ENCODE data around the gene FBXO47. TPM values are rescaled to one million over a fixed set of nuclear protein-coding genes. Genes with fewer than 3 reads are reported as not detected.

FBXO47 gene
- total and polyA plus RNA-seq, 9 of the 15 experiments (the other 6 are each of a cell fraction or from before 2014, with no cell fraction given): not detected

DNA sequence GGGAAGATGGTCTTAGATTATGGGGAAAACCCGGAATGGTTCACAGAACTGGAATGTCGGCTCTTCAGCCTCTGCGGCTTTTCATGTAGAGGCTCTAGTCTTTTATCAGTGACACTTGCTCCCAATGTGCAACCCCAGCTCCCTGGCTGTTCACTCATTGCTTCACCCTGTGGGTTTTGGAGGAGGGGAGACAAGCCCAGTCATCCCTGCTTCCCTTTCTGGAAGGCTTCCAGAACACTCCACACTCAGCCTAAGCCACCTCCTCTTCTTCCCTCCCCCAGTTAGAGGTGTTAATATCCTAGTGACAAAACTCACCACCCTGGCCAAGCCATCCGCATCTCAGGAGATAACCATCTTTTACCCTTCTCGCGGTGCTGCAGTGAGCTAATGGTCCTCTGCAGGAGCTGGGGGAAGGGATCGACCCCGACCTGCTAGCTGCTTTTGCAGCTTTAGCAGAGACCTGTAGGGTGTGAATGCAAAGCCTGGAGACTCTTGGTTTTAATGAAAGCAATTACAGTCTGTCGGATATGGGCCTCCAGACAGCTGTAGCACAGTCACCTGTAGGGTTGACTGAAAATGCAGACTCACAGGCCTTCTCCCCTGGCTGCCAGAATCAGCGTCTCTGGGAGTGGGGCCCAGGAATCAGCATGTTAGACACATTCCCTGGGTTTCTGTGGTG, 66.1 kb downstream of the FBXO47 start:
- in situ Hi-C loops (cut with MboI) (no loop called here), intact Hi-C loops (cut with micrococcal nuclease) (loop anchor here (2.0 kb wide), 1 partner anchor 32 kb away; no protein-coding TSS in a partner anchor)
- H3K9ac ChIP-seq (ENCODE audit: insufficient read depth in 1 of 2, low read depth in 2 of 2, low read length in 2 of 2): peak overlapping the region; percentile 13 to 48; a peak in 1 of 4 replicates
- H4K20me1 ChIP-seq (replicated peaks; ENCODE audit: control insufficient read depth, insufficient read depth, low read length): peaks cover 18% of the 10 kb centered on the region
- H3K9me3 ChIP-seq (replicated peaks; ENCODE audit: control insufficient read depth, insufficient read depth, low read depth, low read length): no peaks in the 10 kb centered on the region
- ChIA-PET CTCF (ENCODE audit: low intra/inter-chr PET ratio) (no interaction called here), POLR2A (interaction anchor here (0.5 to 2.6 kb wide), 14 partner anchors 8 to 1019 kb away, joined by 3 to 9 read pairs (median 4); partner anchors contain the start of genes LASP1 and RPL23)
- H3K79me2 ChIP-seq (ENCODE audit: control insufficient read depth, insufficient read depth, low read length): peaks cover 31% of the 10 kb centered on the region
- H3K27me3 ChIP-seq (ENCODE audit: control insufficient read depth in 2 of 2, insufficient read depth in 2 of 2, low read length in 2 of 2): no peaks in the 10 kb centered on the region
- H3K36me3 ChIP-seq (ENCODE audit: control insufficient read depth, insufficient read depth, low read length): peaks cover 67% of the 10 kb centered on the region
- H3K27ac ChIP-seq (ENCODE audit: extremely low read depth, low read depth, low read length): peak overlapping the region; percentile 66; the same call in 2 of the 3 replicates
- H3K9me1 ChIP-seq (ENCODE audit: control insufficient read depth, insufficient read depth, low read length): no peaks in the 10 kb centered on the region
- no TSS peak for BruUV-seq (replicated peaks)
- peaks cover 38 to 42% of the 10 kb centered on the region in 2 experiments for H3K4me1 ChIP-seq (replicated peaks in 1 of 2; ENCODE audit: control insufficient read depth in 2 of 2, insufficient read depth in 2 of 2, low read length in 2 of 2)
- peak; percentile 71 to 90 (median 82) for DNase-seq (ENCODE audit: extremely low read depth in 1 of 4, low spot score in 3 of 4)
- H3K4me3 ChIP-seq: no peak overlapping the region
- peak; percentile 87 for ATAC-seq
- WGBS (ENCODE audit: insufficient coverage, low coverage, missing lambda C conversion rate): 3% methylated on average over 10 of the region's 10 CpGs
- no peak overlapping the region for H2AFZ ChIP-seq (ENCODE audit: low read depth, low read length)
- H3K4me2 ChIP-seq (ENCODE audit: insufficient read depth, low read length): peak overlapping the region; percentile 32; the same call in 1 of the 2 replicates
- peak; percentile 91 for FAIRE-seq
- TF ChIP-seq, protein P1, sequence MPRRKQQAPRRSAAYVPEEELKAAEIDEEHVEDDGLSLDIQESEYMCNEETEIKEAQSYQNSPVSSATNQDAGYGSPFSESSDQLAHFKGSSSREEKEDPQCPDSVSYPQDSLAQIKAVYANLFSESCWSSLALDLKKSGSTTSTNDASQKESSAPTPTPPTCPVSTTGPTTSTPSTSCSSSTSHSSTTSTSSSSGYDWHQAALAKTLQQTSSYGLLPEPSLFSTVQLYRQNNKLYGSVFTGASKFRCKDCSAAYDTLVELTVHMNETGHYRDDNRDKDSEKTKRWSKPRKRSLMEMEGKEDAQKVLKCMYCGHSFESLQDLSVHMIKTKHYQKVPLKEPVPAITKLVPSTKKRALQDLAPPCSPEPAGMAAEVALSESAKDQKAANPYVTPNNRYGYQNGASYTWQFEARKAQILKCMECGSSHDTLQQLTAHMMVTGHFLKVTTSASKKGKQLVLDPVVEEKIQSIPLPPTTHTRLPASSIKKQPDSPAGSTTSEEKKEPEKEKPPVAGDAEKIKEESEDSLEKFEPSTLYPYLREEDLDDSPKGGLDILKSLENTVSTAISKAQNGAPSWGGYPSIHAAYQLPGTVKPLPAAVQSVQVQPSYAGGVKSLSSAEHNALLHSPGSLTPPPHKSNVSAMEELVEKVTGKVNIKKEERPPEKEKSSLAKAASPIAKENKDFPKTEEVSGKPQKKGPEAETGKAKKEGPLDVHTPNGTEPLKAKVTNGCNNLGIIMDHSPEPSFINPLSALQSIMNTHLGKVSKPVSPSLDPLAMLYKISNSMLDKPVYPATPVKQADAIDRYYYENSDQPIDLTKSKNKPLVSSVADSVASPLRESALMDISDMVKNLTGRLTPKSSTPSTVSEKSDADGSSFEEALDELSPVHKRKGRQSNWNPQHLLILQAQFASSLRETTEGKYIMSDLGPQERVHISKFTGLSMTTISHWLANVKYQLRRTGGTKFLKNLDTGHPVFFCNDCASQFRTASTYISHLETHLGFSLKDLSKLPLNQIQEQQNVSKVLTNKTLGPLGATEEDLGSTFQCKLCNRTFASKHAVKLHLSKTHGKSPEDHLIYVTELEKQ (CRISPR knock-in tag; IDR thresholded peaks at IDR 0.05): no peak
- TF ChIP-seq ZNF766 (CRISPR knock-in tag; conservative IDR thresholded peaks at IDR 0.05): peak; percentile 53; the same call in 1 of the 2 replicates
- peak; percentile 23; the same call in 1 of the 2 replicates for TF ChIP-seq MAFF (IDR thresholded peaks at IDR 0.05; ENCODE audit: low read length)
- TF ChIP-seq TEAD4 (IDR thresholded peaks at IDR 0.05; ENCODE audit: low read length): peak; percentile 71; the same call in 1 of the 2 replicates
- no peak for TF ChIP-seq TEAD4 (CRISPR knock-in tag; IDR thresholded peaks at IDR 0.05; ENCODE audit: borderline replicate concordance)
- TF ChIP-seq, protein P2, sequence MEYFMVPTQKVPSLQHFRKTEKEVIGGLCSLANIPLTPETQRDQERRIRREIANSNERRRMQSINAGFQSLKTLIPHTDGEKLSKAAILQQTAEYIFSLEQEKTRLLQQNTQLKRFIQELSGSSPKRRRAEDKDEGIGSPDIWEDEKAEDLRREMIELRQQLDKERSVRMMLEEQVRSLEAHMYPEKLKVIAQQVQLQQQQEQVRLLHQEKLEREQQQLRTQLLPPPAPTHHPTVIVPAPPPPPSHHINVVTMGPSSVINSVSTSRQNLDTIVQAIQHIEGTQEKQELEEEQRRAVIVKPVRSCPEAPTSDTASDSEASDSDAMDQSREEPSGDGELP (CRISPR knock-in tag; IDR thresholded peaks at IDR 0.05; ENCODE audit: borderline replicate concordance): peak; percentile 69
- TF ChIP-seq ZNF586 (CRISPR knock-in tag; conservative IDR thresholded peaks at IDR 0.05): no peak
- peak; percentile 55; the same call in 1 of the 2 replicates for TF ChIP-seq ESRRA (IDR thresholded peaks at IDR 0.05; ENCODE audit: borderline replicate concordance, low read depth)
- peak; percentile 43; the same call in 1 of the 2 replicates for TF ChIP-seq CREM (IDR thresholded peaks at IDR 0.05; ENCODE audit: low read depth)
- peak; percentile 78; the same call in 1 of the 2 replicates for TF ChIP-seq RNF2 (IDR thresholded peaks at IDR 0.05)
- TF ChIP-seq ZNF583 (CRISPR knock-in tag; IDR thresholded peaks at IDR 0.05): no peak
- TF ChIP-seq RBBP5 (IDR thresholded peaks at IDR 0.05; ENCODE audit: borderline replicate concordance, insufficient read depth, low read length, poor library complexity, severe bottlenecking): peak; percentile 12
- TF ChIP-seq ZC3H8 (IDR thresholded peaks at IDR 0.05): no peak
- TF ChIP-seq, protein P3, sequence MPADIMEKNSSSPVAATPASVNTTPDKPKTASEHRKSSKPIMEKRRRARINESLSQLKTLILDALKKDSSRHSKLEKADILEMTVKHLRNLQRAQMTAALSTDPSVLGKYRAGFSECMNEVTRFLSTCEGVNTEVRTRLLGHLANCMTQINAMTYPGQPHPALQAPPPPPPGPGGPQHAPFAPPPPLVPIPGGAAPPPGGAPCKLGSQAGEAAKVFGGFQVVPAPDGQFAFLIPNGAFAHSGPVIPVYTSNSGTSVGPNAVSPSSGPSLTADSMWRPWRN (IDR thresholded peaks at IDR 0.05; ENCODE audit: low read depth): peak; percentile 46; the same call in 1 of the 2 replicates
- no peak for TF ChIP-seq SMARCA5 (IDR thresholded peaks at IDR 0.05)
- TF ChIP-seq, protein P4, sequence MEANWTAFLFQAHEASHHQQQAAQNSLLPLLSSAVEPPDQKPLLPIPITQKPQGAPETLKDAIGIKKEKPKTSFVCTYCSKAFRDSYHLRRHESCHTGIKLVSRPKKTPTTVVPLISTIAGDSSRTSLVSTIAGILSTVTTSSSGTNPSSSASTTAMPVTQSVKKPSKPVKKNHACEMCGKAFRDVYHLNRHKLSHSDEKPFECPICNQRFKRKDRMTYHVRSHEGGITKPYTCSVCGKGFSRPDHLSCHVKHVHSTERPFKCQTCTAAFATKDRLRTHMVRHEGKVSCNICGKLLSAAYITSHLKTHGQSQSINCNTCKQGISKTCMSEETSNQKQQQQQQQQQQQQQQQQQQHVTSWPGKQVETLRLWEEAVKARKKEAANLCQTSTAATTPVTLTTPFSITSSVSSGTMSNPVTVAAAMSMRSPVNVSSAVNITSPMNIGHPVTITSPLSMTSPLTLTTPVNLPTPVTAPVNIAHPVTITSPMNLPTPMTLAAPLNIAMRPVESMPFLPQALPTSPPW (CRISPR knock-in tag; IDR thresholded peaks at IDR 0.05): peak; percentile 85

Measured in K562 (cell line).